ENCODE measurements around the gene DPH6.
"Not testable (repeated sequence)": the region's sequence is repeated elsewhere in the genome, so short reads cannot be mapped to it uniquely, and the experiment has no call there.

The DPH6 gene

DNA sequence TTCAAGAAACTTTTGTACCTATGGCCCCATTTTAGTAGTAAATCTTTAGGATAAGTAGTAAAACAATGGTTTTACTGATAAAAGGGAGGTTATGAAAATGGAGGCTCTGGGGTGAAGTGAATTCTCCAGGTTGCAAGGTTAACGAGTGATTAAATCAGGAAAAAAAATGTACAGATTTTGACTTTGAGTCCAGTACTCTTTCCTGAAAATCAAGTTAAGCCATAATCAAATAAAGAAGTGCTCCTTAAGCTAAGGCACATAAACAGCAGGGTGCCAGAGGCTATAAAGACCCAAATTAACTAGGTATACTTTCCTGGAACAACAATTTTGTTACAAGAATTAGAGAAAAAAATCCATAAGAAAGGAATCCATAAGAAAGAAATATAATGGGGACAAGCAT, 114.7 kb downstream of the DPH6 start:
- DNase-seq, result no peak

DNA sequence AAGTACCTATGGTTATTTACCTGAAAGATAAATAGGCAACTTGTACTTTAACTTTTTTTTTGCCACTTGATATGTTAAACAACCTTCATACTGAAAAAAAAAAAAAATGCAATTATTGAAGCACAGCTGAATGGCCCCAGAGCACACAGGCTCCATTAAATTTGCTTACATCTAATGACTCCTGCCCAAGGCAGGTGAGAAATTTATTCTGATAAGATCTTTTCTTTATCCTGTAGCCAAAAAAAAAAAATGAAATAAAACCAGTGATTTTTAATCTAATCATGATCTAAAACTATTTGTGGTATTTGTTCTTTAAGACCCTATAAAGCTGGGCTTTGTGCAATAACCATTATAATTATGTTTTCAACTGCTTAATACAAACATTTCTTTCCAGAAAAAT, 115.7 kb downstream of the DPH6 start:
- DNase-seq, result no peak

DNA sequence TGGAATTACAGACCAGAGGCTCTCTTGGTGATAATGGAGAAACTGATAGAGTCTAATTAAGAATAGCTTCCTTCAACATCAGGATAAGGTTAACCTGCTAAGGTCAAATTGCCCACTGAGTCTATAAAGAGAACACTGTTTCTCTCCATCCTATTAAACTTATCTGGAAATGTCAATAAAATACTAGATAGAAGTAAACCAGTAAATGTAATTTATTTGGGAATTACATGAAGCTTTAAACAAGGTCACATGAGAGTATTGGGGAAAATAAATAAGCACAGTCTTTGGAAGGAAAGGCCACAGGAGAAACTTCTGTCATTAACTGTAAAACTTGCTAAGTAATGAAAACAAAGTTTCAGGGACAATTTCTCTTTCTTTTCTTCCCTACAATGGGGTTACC, 118.5 kb downstream of the DPH6 start:
- no peak for DNase-seq

DNA sequence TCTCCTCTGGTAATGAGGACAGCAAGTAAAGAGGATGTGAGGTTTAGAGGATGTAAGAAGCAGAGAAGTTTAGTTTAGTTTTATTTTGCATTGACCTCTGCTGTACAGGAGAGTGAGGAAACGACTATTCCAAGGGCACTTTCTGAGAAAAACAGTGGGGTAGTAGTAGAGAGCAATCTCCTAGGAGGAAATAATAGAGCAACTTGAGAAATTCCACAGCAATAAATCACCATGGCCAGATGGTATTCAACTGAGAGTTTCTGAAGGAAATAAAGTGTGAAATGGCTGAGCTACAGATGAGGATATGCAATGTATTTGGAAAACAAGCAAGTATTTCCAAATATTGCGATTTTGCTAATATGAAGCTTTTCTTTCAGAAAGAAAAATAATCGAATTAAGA, 118.9 kb downstream of the DPH6 start:
- no peak for DNase-seq

DNA sequence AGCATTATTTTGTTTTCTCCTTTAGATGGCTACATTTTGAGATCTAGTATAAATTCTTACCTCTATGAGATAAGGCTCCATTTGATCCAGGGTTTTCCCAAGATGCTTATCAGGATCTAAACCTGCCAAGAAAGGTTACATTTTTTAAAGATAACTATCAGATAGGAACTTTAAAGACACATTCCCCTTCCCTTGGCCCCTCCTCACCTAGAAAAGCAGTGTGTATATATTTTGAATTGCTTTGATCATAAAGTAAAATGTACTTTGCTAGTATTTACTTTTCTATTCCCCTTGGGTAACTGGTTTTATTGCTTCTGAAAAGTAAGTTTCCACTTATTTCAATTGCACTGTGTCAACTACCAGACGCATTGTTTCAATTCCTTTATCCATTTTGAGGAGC, 135.2 kb downstream of the DPH6 start:
- DNase-seq, result no peak

DNA sequence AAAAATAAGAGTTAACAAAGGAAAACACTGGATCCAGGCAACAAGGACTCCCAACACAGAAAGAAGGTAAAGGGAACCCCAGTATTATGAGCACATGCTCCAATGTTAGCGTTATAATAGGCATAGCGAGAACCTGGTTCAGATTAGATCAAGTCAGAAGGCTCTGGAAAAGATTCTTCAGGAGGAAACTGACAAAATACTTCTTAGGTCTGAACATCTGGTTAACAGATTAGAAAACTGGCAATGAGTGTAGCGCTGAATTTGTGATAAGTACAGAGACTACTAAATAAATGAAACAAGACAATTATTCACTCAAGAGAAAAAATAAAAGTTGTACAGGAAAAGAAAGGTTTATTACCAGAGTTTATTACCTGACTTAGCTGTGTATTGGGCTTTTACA, 146.1 kb downstream of the DPH6 start:
- DNase-seq, result no peak

DNA sequence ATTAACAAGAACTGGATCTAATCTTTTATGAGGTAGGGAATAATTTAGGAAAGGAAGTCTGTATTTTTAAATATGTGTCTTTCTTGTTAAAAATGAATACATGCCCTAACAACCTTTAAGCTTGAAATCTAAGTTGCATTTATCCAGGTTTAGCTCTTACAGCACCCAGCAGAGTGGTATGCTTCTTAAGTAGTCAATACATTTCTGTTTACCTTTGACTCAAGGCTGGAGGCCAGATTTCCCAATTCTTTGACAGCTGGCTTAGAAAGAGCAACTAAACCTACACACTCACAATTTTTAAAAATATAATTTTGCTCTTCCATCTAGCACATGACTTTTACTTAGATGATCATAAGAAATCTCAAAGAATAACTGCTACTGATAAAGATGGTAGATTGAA, 148.9 kb downstream of the DPH6 start:
- DNase-seq, result no peak

DNA sequence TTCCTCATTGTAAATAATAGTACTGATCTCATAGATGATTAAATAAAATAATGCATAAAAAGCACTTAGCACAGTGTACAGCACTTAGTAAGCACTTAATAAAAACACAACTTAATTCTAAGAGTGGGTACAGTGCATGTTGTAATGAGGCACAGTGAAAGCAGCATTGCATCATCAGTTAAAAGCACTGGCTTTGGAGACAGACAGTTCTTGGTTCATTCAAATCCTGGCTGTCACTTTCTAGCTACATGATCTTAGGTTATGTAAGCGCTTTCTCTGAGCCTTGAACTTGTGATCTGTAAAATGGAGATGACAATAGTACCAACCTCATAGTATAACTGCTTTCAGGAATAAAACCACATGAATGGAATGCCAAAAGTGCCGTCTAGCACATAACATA, 151.5 kb downstream of the DPH6 start:
- DNase-seq, result no peak

DNA sequence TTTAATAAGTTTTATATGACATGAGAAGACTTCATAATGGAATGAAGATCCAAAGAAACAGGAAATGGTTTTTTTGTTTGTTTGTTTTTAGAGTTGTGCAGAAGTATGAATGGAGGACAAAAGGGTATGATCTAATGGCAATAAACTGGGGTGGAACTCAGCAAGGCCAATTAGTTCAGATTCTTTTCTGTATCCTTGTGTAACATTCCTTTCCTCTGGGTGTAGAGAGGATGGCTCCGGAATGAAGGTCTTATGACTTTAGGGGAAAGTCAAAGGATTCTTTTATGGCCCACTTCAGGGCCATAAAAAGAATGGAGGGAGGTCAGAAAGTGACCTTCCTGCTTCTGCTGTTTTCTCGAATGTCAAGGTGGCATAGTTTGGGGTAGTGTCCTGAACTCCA, 152.6 kb downstream of the DPH6 start:
- no peak for DNase-seq

DNA sequence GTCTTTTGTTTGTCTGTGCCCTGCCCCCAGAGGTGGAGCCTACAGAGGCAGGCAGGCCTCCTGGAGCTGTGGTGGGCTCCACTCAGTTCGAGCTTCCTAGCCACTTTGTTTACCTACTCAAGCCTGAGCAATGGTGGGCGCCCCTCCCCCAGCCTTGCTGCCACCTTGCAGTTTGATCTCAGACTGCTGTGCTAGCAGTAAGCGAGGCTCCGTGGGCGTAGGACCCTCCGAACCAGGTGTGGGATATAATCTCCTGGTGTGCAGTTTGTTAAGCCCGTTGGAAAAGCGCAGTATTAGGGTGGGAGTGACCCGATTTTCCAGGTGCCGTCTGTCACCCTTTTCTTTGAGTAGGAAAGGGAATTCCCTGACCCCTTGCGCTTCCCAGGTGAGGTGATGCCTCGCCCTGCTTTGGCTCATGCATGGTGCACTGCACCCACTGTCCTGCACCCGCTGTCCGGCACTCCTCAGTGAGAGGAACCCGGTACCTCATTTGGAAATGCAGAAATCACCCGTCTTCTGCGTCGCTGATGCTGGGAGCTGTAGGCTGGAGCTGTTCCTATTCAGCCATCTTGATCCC, 154.5 kb downstream of the DPH6 start:
- not testable (repeated sequence) for DNase-seq

DNA sequence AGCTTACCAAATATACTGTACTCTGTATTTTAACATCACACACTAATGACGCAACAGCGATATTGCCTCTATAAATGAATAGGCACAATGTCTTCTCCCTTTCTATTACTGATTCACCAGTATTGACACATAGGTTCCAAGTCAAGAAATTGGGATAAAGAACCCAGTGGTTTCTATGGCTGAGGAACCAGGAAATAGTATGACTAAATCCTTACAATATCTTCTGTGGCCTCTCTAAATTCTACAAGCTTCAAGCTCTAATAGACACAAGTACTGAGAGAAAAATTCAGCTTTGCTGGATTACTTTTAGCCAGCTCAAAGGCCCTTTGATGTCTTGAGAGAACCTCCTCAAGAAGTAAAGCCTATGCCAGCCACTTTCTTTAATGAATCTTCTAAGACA, 162.5 kb downstream of the DPH6 start:
- no peak for DNase-seq

DNA sequence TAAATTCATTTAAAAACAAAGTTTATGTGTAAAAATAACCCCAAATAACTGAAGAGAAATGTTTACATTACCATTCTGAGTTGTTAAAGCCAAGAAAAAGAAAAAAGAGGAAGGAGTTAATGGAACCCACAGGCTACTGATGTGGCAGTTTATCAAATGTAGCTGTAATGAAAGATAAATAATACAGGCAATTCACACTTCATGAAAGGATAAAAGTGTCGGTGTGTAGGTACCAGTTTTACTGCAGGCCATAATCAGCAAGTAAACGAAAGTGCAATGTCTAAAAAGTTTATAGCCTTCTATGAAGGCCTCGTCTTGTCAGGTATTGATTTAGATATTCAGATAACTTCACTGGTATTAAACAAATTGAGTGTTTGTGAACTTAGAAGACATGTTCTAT, 164.6 kb downstream of the DPH6 start:
- DNase-seq, result peak; percentile 46

DNA sequence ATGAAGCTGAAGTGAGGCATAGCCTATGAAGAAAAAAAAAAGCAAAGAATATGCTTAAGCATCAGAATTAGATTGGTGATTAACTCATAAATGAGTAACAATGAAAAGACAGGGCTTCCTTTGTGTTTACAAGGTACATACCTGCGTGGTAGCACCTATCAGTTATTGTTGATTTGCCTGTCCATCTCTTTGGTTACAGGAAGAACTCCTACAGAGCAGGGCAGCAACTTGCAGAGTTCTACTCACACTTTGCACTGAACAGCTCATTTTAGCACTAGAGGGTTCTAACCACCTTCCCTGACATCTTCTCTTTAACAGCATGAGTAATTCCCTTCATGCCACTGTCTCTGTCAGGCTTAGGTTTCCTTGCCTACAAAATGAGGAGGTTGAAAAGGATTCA, 166.0 kb downstream of the DPH6 start:
- no peak for DNase-seq

DNA sequence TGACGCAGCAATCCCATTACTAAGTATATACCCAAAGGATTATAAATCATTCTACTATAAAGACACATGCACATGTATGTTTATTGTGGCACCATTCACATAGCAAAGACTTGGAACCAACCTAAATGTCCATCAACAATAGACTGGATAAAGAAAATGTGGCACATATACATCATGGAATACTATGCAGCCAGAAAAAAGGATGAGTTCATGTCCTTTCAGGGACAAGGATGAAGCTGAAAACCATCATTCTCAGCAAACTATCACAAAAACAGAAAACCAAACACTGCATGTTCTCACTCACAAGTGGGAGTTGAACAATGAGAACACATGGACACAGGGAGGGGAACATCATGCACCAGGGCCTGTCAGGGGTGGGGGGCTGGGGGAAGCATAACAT, 167.5 kb downstream of the DPH6 start:
- not testable (repeated sequence) for DNase-seq

DNA sequence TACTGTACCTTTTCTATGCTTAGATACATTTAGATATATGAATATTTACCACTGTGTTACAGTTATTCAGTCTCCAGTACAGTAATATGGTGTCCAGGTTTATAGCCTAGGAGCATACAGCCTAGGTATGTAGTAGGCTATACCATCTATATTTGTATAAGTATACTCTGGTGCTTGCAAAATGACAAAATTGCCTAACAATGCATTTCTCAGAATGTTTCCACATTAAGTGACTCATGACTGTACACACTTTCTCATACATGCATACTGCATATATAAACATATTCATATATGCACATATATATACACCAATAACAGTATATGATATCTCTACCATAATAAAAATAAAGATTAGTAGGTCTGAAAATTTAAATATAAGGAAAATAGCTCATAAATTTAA, 169.3 kb downstream of the DPH6 start:
- no peak for DNase-seq

DNA sequence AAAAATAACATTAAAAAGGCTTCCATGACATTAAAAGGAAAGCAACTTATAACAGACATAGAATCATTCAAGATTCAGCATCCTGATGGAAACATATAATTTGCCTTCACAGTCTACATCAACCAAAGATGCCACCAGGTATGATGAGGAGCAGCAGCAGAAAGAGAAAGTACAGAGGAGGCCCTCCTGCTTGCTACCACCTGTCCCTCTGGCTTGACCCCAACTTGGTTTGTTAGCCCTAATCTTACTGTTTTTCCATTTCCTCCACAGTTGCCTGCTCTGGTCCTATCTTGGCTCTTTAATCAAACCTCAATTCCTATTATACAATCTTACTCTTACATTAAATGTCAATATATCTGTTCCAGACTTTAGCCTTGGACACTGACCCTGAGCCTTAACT, 171.3 kb downstream of the DPH6 start:
- DNase-seq, result no peak

DNA sequence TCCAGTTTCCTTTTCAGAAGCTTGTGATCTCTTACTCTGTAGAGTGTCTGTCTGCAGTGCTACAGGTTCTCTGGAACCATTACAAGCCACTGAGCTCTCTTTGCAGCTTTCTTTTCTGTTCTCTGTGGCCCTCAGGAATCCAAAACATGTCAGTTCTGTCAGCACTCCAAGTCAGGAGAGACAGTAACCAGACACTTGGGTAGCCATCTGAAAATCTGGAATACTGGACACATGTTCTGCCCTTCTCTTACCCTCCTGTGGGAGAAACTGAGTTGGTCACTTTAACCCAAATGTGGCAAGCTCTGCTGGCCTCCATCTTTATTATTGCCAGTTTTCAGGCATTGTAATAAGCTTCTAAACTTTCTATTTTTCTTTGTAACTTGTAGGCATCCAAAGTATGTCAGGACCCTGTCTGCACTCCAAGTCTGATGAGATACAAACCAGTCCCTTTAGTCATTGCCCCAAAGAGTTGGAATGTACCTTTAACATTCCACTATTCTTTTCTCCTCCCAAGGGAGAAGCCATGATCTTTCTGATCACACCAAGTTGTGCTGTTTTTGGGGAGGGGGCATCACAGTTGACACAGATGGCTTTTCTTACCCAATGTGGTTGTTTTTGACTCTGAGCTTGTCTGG, 183.7 kb downstream of the DPH6 start:
- DNase-seq, result no peak

DNA sequence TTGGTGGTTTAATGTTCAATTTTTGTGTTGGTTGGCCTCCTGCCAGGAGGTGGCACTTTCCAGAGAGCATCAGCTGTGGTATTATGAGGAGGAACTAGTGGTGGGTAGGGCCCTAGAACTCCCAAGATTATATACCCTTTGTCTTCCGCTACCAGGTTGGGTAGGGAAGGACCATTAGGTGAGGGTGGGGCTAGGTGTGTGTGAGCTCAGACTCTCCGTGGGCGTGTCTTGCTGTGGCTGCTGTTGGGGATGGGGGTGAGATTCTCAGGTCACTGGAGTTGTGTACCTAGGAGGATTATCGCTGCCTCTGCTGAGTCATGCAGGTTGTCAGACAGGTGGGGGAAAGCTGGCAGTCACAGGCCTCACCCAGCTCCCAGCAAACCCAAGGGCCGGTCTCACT, 187.1 kb downstream of the DPH6 start:
- no peak for DNase-seq

DNA sequence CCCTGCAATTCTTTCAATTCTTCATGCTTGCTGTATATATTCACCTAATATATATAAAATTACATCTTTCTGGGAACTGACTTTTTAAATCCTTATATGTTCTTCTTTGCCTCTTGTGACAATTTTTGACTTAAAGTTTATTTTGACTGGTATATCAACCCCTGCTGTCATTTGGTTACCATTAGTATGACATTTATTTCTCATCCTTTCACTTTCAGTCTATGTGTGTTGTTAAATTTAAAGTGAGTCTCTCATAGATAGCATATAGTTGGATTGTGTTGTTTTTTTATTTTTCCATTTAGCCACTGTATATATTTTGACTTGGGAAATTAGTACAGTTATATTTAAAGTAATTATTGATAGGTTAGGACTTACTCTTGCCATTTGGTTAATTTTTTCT, 194.9 kb downstream of the DPH6 start:
- DNase-seq, result no peak

DNA sequence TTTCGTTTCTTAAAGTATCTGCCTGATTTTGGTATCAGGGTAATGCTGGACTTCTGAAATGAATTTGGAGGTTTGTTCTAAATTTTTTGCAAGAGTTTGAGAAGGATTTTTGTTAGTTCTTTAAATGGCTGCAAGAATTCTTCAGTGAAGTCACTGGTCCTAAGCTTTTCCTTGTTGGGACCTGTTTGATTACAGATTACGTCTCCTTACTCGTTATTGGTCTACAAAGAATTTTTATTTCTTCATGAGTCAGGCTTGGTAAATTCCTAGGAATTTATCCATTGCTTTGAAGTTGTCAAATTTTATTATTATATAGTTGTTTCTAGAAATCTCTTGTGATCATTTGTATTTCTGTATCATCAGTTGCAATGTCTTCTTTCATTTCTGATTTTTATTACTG, 196.0 kb downstream of the DPH6 start:
- DNase-seq, result no peak

DNA sequence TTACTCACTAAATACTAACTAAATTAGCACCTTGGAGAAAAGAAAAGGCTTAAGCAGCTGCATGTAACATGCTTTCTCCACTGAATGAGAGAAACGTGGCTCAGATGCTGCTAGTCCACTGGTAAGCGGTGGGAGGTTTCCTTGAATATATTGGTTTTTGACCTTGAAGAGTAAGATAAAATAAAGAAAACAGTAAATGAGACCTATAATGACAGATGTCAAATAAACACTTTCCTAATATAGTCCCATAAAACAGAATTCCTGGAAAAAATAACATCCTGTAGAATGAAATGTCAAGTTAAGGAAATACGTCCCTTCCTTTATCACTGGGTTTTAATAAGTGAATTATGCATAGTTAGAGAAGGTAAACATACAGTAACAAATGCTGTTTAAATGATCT, 215.0 kb downstream of the DPH6 start:
- DNase-seq, result no peak

DNA sequence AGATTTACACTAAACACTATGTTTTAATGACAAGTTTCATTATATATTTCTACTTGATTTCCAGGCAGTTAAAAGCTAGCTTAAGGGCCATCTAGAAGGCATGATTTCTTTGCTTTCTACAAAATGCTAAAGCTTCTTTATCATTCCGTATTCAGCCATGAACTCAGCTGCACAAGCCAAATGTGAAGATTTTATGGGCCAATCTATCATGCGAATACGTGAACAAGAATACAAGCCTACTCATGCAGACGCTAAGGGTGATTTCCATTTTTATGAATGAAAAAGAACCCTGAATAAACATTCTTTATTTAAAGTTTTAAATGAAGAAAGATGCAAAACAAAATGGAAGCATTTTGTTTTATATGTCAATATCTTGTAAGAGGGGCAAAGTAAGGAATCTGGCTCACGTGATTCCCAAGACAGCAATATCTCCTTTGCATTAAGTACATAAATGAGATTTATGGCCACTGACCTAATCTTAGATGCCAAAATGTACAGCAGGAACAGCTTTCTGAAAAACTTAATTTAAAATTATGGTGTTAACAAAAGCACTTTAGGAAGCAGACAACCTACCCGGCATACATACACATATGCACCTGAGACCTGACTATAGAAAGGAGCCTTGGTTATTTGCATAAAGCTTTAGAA, 215.8 kb downstream of the DPH6 start:
- DNase-seq, result no peak

DNA sequence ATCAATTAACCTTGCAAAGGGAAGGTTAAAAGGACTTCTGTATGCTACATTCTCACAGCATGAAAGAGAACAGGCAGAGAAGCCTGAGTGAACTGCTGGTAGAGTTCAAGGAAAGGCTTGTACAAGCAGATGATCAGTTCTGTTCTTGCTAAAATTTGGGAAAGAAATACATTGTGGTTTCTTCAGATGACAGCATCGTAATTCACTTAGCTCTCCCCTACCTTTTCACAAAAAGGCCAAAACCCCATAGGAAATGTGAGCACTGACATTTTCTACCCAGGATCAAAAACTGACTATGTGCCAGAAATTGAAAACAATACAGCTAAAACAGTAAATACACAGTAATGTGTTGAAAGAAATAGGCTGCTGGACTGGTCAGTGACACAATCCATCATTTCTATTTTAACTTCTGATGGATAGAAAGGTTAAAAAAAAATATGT, 216.4 kb downstream of the DPH6 start:
- no peak for DNase-seq

DNA sequence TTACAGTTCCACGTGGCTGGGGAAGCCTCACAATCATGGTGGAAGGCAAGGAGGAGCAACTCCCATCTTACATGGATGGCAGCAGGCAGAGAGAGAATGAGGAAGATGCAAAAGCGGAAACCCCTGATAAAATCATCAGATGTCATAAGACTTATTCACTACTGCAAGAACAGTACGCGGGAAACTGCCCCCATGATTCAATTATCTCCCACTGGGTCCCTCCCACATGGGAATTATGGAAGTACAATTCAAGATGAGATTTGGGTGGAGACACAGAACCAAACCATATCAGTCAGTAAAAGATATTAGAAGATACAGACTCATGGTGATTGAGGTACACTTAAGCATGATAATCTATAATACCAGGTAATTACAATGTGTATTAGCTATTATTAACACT, 217.1 kb downstream of the DPH6 start:
- not testable (repeated sequence) for DNase-seq

DNA sequence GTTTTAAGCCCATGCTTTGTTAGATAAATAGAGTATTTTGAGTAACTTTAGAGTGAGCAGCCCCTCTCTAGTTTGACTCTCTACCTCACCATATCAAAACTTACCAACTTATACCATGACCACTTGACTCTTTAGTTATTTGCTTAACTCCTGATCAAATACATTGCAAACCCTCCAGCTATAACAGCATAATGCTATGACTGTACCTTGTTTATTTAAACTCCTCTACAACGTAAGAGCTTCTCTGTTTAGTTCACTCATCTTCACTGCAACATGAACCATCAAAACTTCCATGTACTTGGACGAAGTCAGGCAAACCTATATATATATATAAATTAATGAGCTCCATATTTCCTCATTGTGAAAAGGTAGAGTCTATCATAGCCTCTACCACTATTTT, 218.2 kb downstream of the DPH6 start:
- no peak for DNase-seq

Data from hematopoietic multipotent progenitor cell treated with erythropoietin and hydrocortisone succinate and interleukin-3 and kit ligand, for 4 days (in vitro differentiated cells).